Neural cell (in vitro differentiated cells): ENCODE results near the gene CES5A.

Experiments
- CTCF ChIP-seq: fragments of 450-650 bp; IDR thresholded peaks from 2 replicates; pipeline ENCODE4 v1.5.1; 2014; ENCODE audit warnings: antibody characterized with exemption, mild to moderate bottlenecking, moderate library complexity; ENCODE audit not compliant: poor library complexity, severe bottlenecking
- EP300 ChIP-seq: fragments of 450-650 bp; conservative IDR thresholded peaks from 2 replicates; pipeline ENCODE4 v1.6.1; 2014; ENCODE audit warnings: antibody characterized with exemption, mild to moderate bottlenecking, moderate library complexity; ENCODE audit not compliant: poor library complexity, severe bottlenecking
- EZH2 ChIP-seq: fragments of 200-600, 300-800 bp; shearing (Covaris generic), sonication (generic); IDR thresholded peaks from 2 replicates; pipeline ENCODE4 v1.6.1; 2014; ENCODE audit warnings: antibody characterized with exemption, low read length, borderline replicate concordance, mild to moderate bottlenecking; ENCODE audit not compliant: insufficient read depth, poor library complexity, severe bottlenecking
- TAF1 ChIP-seq: IDR thresholded peaks from 2 replicates; pipeline ENCODE4 v1.6.1; 2012; ENCODE audit warnings: low read depth
- TF ChIP-seq, protein P1 (sequence below): IDR thresholded peaks from 2 replicates; pipeline ENCODE4 v1.6.1; 2012; ENCODE audit warnings: borderline replicate concordance

GRCh38 chr16:55898592-55898991 lies 23.4 kb upstream of the CES5A start:
- TF ChIP-seq EZH2 (no peak), CTCF (no peak), TAF1 (no peak), EP300 (no peak)
- TF ChIP-seq, protein P1, sequence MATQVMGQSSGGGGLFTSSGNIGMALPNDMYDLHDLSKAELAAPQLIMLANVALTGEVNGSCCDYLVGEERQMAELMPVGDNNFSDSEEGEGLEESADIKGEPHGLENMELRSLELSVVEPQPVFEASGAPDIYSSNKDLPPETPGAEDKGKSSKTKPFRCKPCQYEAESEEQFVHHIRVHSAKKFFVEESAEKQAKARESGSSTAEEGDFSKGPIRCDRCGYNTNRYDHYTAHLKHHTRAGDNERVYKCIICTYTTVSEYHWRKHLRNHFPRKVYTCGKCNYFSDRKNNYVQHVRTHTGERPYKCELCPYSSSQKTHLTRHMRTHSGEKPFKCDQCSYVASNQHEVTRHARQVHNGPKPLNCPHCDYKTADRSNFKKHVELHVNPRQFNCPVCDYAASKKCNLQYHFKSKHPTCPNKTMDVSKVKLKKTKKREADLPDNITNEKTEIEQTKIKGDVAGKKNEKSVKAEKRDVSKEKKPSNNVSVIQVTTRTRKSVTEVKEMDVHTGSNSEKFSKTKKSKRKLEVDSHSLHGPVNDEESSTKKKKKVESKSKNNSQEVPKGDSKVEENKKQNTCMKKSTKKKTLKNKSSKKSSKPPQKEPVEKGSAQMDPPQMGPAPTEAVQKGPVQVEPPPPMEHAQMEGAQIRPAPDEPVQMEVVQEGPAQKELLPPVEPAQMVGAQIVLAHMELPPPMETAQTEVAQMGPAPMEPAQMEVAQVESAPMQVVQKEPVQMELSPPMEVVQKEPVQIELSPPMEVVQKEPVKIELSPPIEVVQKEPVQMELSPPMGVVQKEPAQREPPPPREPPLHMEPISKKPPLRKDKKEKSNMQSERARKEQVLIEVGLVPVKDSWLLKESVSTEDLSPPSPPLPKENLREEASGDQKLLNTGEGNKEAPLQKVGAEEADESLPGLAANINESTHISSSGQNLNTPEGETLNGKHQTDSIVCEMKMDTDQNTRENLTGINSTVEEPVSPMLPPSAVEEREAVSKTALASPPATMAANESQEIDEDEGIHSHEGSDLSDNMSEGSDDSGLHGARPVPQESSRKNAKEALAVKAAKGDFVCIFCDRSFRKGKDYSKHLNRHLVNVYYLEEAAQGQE, result no peak
